K562 treated with DMSO at 1 percent for 24 hours (cell line): ENCODE results near the gene FLVCR2. TPM values are rescaled to one million over a fixed set of nuclear protein-coding genes. Genes with fewer than 3 reads are reported as not detected.

Experiments used
- total RNA-seq: library from RNA; unstranded; fragments of 300-600 nt; gene quantifications from 2 replicates; pipeline ENCODE4 v1.2.3, GENCODE V29; 2022; ENCODE audit warnings: low read depth; ENCODE audit not compliant: insufficient read depth

Gene FLVCR2, protein sequence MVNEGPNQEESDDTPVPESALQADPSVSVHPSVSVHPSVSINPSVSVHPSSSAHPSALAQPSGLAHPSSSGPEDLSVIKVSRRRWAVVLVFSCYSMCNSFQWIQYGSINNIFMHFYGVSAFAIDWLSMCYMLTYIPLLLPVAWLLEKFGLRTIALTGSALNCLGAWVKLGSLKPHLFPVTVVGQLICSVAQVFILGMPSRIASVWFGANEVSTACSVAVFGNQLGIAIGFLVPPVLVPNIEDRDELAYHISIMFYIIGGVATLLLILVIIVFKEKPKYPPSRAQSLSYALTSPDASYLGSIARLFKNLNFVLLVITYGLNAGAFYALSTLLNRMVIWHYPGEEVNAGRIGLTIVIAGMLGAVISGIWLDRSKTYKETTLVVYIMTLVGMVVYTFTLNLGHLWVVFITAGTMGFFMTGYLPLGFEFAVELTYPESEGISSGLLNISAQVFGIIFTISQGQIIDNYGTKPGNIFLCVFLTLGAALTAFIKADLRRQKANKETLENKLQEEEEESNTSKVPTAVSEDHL
- total RNA-seq = not detected in 2 replicates

DNA sequence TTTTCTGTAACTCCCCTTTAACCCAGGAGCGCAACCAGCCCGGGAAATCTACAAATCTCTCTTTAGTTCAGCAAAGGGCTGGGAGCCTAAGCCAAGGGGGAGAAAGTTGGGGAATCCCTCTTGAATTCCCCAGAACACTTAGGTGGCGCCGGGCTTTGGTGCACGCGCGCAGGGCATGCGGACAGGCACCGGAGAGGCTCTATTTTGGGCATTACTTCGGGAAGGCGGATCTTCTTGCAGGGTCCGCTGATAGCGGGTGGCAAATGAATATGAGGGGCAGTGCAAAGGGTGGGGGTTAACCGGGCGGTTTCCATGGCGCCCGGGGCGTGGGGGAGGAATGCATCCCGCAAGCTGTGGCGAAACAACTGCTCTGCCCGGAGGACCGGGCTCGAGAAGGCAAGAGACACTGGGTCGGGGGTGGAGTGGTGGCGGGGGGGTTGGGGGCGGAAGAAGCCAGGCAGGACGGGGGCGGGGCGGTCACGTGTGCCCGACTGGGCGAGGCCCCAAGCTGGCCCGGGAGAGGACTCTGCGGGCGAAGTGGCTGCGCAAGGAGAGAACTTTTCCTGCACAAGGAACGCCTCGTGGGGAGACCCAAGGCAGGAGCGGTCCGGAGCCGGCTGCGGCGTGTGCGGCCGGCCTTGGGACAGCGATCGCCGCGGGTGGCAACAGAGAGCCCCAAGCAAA lies at the start of gene FLVCR2:
TSS of gene FLVCR2 (plus strand) at position 519 of the 684 bp plus-strand sequence. CDS start 353 bp downstream, outside the sequence.

DNA sequence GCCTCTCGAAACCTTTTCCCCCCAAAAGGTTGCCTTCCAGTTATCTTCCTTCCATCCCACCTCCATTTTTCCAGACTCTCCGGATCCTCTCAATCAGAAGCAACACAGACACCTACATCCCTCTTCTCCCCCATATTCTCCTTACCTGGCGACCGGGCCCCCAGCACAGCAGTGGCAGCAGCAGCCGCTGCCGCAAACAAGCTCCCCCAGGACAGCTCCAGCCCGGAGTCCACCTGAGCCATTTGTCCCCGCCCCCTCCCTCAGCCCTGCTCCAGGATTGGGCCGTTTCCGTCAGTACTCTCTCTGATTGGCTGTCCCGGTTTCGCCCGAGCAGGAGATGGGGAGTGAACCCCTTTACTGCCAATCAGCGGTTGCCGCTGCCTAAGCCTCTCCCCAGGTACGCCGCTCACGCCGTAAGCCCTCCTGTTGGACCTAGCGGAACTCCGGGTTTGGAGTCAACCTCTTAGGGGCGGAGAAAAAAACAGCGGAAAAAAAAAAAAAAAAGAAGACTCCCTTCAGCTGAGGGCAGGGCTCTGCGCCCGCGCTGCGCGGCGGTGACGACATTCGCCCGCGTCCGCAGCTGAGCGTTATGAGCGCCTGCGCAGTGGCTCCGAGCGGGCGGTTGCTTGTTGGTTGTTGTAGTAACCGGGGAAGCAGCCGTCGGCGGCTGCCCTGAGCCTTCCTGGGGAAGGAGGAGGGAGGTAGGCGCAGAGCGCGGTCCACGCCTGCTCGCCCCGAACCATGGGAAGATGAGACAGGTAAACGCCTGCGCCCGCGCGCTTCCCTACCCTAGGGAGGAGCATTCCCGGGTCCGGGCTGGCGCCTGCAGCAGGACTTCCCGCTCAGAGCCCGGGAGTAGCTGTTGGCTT lies 82.4 kb downstream of the FLVCR2 start, which contains the start of the genes ERG28 and TTLL5:
TSS of gene ERG28 (minus strand) at position 247 of the 869 bp plus-strand sequence. CDS start 3,374 bp downstream, outside the sequence.
TSS of gene TTLL5 (plus strand) at position 617 of the 869 bp plus-strand sequence. CDS start 1,904 bp downstream, outside the sequence.

Other genes starting within 250 kb of the FLVCR2 start
- gene JDP2, start 150.6 kb upstream of the FLVCR2 start, total RNA-seq = 36.8 and 38.2 TPM in 2 replicates
- 4.3 and 6.1 TPM in 2 replicates for gene BATF, start 56.2 kb upstream of the FLVCR2 start, total RNA-seq
- gene ERG28, start 82.3 kb downstream of the FLVCR2 start, total RNA-seq = 10.5 and 12.4 TPM in 2 replicates
- 8.5 and 9.9 TPM in 2 replicates for gene TTLL5, start 82.6 kb downstream of the FLVCR2 start, total RNA-seq